ENCODE results near the gene SH3PXD2A. TPM values are rescaled to one million over a fixed set of nuclear protein-coding genes. Genes with fewer than 3 reads are reported as not detected.
"Not testable (repeated sequence)": the region's sequence is repeated elsewhere in the genome, so short reads cannot be mapped to it uniquely, and the experiment has no call there.

The SH3PXD2A gene
- total RNA-seq, 2 experiments from 2014 or later, result 7.8 to 8.5 TPM

DNA sequence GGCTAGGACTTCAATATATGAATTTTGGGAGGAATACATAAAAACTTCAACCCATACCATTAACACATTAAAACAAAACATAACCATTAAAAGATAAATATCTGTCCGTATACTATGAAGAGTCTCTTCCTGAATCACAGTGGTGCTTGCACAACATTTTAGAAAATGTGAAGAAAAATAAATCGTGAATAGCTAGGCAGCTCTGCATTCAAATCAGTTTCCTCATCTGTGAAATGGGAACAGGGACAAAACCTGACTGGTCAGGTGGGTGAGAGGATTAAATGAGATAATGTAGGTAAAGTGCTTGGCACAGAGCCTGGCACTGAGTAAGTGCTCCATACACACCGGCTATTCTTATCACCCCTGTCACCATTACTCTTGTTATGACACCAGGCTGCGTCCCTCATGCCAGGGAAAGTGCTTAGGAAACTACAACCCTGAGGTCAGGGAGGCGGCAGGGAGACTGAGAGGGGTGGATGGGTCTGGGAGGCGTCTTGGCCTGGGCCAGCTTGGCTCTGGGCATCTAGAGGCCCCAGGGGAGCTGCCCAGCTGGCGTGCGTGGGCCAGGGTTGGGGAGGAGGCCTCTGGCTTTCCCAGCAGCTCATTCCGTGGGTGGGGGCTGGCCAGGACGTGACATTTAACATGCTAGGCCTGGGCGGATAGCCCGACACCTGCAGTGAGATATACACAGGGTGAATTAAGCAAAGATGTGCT lies 78.3 kb downstream of the SH3PXD2A start:
- Mint-ChIP-seq H3K9me3 (no peaks in the 10 kb centered on the region), H3K27me3 (ENCODE audit: low read depth) (no peaks in the 10 kb centered on the region), H3K27ac (no peak overlapping the region), H3K4me1 (ENCODE audit: low read depth) (peaks cover 7% of the 10 kb centered on the region), H3K4me3 (no peak overlapping the region), H3K36me3 (ENCODE audit: low read depth) (no peaks in the 10 kb centered on the region)
- DNase-seq, result no peak
- CTCF ChIA-PET, result interaction anchor here (0.7 kb wide), 1 partner anchor 64 kb away, joined by 6 read pairs; no protein-coding TSS in a partner anchor
- intact Hi-C loops (cut with micrococcal nuclease), result no loop called here

- no peak for DNase-seq
- no peak overlapping the region for H3K4me3 Mint-ChIP-seq
- no peaks in the 10 kb centered on the region for H3K9me3 Mint-ChIP-seq
- H3K27me3 Mint-ChIP-seq (ENCODE audit: low read depth), result no peaks in the 10 kb centered on the region
- H3K36me3 Mint-ChIP-seq (ENCODE audit: low read depth), result no peaks in the 10 kb centered on the region
- H3K27ac Mint-ChIP-seq, result no peak overlapping the region
- intact Hi-C loops (cut with micrococcal nuclease), result no loop called here
- CTCF ChIA-PET, result interaction anchor here (0.8 to 1.4 kb wide), 2 partner anchors 22 to 63 kb away, joined by 3 read pairs; no protein-coding TSS in a partner anchor
- H3K4me1 Mint-ChIP-seq (ENCODE audit: low read depth), result peaks cover 10% of the 10 kb centered on the region
Measured at GRCh38 chr10:103775776-103776175, 79.6 kb downstream of the SH3PXD2A start.

DNA sequence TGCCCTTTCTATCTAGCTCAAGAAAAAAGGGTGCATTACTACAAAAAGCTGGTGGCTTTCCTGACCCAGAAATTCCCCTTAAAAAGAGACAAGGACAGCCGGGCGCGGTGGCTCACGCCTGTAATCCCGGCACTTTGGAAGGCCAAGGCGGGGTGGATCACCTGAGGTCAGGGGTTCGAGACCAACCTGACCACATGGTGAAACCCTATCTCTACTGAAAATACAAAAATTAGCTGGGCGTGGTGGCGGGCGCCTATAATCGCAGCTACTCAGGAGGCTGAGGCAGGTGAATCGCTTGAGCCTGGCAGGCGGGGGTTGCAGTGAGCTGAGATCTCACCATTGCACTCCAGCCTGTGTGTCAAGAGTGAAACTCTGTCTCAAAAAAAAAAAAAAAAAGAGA lies 82.5 kb downstream of the SH3PXD2A start:
- intact Hi-C loops (cut with micrococcal nuclease); H3K36me3 Mint-ChIP-seq (ENCODE audit: low read depth); DNase-seq; H3K9me3 Mint-ChIP-seq; H3K27me3 Mint-ChIP-seq (ENCODE audit: low read depth): not testable (repeated sequence)
- Mint-ChIP-seq H3K4me1 (ENCODE audit: low read depth) (peaks cover 24% of the 10 kb centered on the region), H3K27ac (peak overlapping the region; percentile 84), H3K4me3 (peak overlapping the region; percentile 88)
- CTCF ChIA-PET, result interaction anchor here (0.6 to 2.4 kb wide), 7 partner anchors 9 to 181 kb away, joined by 3 to 13 read pairs (median 4); no protein-coding TSS in a partner anchor

DNA sequence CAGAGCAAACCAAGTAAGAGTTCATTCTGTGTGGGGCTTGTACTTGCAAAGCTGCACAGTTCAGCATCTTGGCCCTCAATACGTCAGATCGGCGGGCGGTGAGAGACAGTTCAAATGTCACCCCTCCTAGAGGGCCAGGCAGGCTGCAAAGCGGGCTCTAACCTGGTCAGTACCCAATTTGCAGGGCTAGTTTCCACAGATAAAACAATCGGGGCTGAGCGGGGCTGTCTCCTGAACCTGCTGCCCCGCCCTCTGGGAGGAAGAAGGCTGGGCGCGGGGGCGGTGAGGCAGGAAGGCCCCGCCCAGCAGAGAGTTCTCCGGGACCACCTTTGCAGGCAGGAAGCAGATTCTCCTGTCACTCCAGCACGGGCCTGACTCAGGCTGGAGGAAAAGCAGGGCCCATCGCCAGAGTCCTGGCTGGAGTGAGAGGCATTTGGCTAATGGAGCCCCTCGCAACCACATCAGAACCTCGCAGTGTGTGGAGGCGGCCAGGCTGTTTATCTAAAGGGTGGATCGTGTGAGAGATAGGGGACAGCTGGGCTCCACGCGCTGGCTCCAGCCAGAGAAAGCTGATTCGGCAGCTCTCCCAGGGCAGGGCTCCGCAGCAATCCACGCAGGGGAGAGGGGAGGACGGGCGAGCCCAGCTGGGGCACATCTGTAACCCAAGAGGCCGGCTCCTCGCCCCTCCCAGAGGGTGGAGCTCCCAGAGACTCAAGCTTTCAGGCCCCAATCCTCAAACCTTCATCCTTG lies 83.1 kb downstream of the SH3PXD2A start:
- Mint-ChIP-seq H3K27ac (peak overlapping the region; percentile 84), H3K4me3 (peak overlapping the region; percentile 88), H3K27me3 (ENCODE audit: low read depth) (no peaks in the 10 kb centered on the region), H3K36me3 (ENCODE audit: low read depth) (no peaks in the 10 kb centered on the region), H3K4me1 (ENCODE audit: low read depth) (peaks cover 24% of the 10 kb centered on the region), H3K9me3 (no peaks in the 10 kb centered on the region)
- CTCF ChIA-PET, result interaction anchor here (0.5 to 2.4 kb wide), 7 partner anchors 10 to 67 kb away, joined by 3 to 13 read pairs (median 4); no protein-coding TSS in a partner anchor
- intact Hi-C loops (cut with micrococcal nuclease), result no loop called here
- DNase-seq, result peak; percentile 74

DNA sequence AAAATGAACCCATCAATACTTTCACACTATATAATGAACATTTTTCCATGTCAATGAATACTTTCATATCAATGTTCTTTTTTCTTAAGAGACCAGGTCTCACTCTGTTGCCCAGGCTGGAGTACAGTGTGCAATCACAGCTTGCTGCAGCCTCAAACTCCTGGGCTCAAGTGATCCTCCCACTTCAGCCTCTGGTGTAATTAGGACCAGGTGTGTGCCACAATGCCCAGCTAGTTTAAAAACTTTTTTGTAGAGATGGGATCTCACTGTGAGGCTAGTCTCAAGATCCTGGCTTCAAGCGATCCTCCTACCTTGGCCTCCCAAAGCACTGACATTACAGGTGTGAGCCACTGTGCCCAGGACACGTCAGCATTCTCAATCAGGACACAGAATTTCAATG lies 85.2 kb downstream of the SH3PXD2A start:
- intact Hi-C loops (cut with micrococcal nuclease), result no loop called here

GRCh38 chr10:103769176-103769575 lies 86.2 kb downstream of the SH3PXD2A start:
- Mint-ChIP-seq H3K27ac (no peak overlapping the region), H3K36me3 (ENCODE audit: low read depth) (no peaks in the 10 kb centered on the region), H3K9me3 (no peaks in the 10 kb centered on the region), H3K4me3 (no peak overlapping the region), H3K27me3 (ENCODE audit: low read depth) (no peaks in the 10 kb centered on the region), H3K4me1 (ENCODE audit: low read depth) (peaks cover 52% of the 10 kb centered on the region)
- intact Hi-C loops (cut with micrococcal nuclease), result no loop called here
- DNase-seq, result no peak
- CTCF ChIA-PET, result interaction anchor here (0.6 kb wide), 1 partner anchor 18 kb away, joined by 3 read pairs; no protein-coding TSS in a partner anchor

More for the DNA sequence above, 85.2 kb downstream of the SH3PXD2A start:
- CTCF ChIA-PET, result no interaction called here
- Mint-ChIP-seq H3K4me1 (ENCODE audit: low read depth) (peaks cover 43% of the 10 kb centered on the region), H3K9me3 (no peaks in the 10 kb centered on the region), H3K27me3 (ENCODE audit: low read depth) (no peaks in the 10 kb centered on the region), H3K4me3 (no peak overlapping the region), H3K27ac (no peak overlapping the region), H3K36me3 (ENCODE audit: low read depth) (no peaks in the 10 kb centered on the region)
- DNase-seq, result no peak

GRCh38 chr10:103768345-103768744 lies 87.0 kb downstream of the SH3PXD2A start:
- Mint-ChIP-seq H3K9me3 (no peaks in the 10 kb centered on the region), H3K27me3 (ENCODE audit: low read depth) (no peaks in the 10 kb centered on the region), H3K4me3 (no peak overlapping the region), H3K4me1 (ENCODE audit: low read depth) (peaks cover 60% of the 10 kb centered on the region), H3K27ac (no peak overlapping the region), H3K36me3 (ENCODE audit: low read depth) (no peaks in the 10 kb centered on the region)
- DNase-seq, result no peak
- CTCF ChIA-PET, result interaction anchor here (0.5 to 0.6 kb wide), 2 partner anchors 17 to 116 kb away, joined by 3 read pairs; no protein-coding TSS in a partner anchor
- intact Hi-C loops (cut with micrococcal nuclease), result no loop called here

GRCh38 chr10:103767756-103768155 lies 87.6 kb downstream of the SH3PXD2A start:
- CTCF ChIA-PET, result no interaction called here
- Mint-ChIP-seq H3K36me3 (ENCODE audit: low read depth) (no peaks in the 10 kb centered on the region), H3K4me3 (no peak overlapping the region), H3K27me3 (ENCODE audit: low read depth) (no peaks in the 10 kb centered on the region), H3K4me1 (ENCODE audit: low read depth) (peaks cover 66% of the 10 kb centered on the region), H3K27ac (no peak overlapping the region), H3K9me3 (no peaks in the 10 kb centered on the region)
- DNase-seq, result no peak
- intact Hi-C loops (cut with micrococcal nuclease), result no loop called here

DNA sequence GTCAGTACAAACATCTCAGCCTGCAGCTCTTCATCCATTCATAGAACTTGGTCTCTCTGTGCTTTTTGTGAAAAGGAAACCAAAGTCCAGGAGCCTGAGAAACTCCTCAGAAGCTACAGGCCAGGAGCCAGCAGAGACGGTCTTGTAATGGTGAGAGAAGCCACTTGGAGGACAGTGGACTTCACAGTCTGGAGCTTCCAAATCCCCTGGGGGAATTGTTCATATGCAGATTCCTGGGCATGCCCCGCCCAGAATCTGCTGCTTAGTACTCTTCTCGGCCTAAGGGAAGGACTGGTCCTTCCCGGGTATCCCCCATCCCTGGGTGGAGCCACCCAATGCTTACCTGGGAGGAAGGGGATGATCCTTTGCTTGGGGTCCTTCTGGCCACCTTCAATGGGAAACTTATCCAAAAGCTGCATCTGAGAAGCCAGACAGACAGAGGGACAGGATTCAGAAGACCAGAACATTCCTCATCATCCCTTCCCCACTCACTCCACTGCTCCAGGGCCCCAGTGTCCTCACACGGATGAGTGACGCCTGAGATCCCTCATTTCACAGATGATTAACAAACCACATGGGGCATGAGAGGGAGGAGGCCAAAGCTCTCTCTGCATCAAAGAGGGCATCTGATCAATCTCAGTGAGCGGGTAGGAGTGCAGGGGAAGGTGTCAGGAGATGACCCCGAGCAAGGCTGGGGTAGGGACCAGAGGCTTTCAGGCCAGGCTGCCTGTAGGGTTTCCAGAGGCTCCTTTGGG lies 88.4 kb downstream of the SH3PXD2A start:
- Mint-ChIP-seq H3K27ac (no peak overlapping the region), H3K4me3 (no peak overlapping the region), H3K4me1 (ENCODE audit: low read depth) (peaks cover 61% of the 10 kb centered on the region), H3K27me3 (ENCODE audit: low read depth) (no peaks in the 10 kb centered on the region), H3K9me3 (no peaks in the 10 kb centered on the region), H3K36me3 (ENCODE audit: low read depth) (no peaks in the 10 kb centered on the region)
- intact Hi-C loops (cut with micrococcal nuclease), result no loop called here
- DNase-seq, result no peak
- CTCF ChIA-PET, result interaction anchor here (0.5 to 5.6 kb wide), 4 partner anchors 14 to 90 kb away, joined by 3 to 54 read pairs (median 6); no protein-coding TSS in a partner anchor

- Mint-ChIP-seq H3K4me3 (no peak overlapping the region), H3K9me3 (no peaks in the 10 kb centered on the region), H3K27ac (peak overlapping the region; percentile 56), H3K27me3 (ENCODE audit: low read depth) (no peaks in the 10 kb centered on the region), H3K36me3 (ENCODE audit: low read depth) (no peaks in the 10 kb centered on the region), H3K4me1 (ENCODE audit: low read depth) (peaks cover 57% of the 10 kb centered on the region)
- CTCF ChIA-PET, result interaction anchor here (0.6 to 5.6 kb wide), 5 partner anchors 13 to 91 kb away, joined by 3 to 54 read pairs (median 7); no protein-coding TSS in a partner anchor
- DNase-seq, result peak; percentile 87
- intact Hi-C loops (cut with micrococcal nuclease), result no loop called here
Measured at GRCh38 chr10:103765981-103766380, 89.4 kb downstream of the SH3PXD2A start.

DNA sequence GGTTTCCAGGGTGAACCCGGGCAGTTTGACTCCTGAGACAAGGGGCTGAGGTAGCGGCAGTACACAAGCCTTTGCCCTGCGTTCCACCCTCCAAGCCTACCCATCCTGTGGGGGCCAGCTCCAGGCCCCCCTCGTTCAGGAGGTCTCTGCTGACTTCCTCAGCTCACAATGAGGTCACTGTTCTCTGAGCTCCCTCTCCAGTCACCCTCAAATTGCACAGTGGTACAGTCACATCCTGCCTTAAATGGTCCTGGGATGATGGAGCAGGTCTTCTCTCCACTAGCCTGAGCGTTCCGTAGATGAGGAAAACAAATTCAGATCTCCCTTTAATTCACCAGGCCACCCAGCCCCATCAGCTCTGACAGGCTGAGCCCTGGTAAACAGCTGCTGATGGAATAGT lies 90.2 kb downstream of the SH3PXD2A start:
- no peaks in the 10 kb centered on the region for H3K36me3 Mint-ChIP-seq (ENCODE audit: low read depth)
- H3K4me1 Mint-ChIP-seq (ENCODE audit: low read depth), result peaks cover 57% of the 10 kb centered on the region
- no peaks in the 10 kb centered on the region for H3K27me3 Mint-ChIP-seq (ENCODE audit: low read depth)
- intact Hi-C loops (cut with micrococcal nuclease), result no loop called here
- H3K9me3 Mint-ChIP-seq, result no peaks in the 10 kb centered on the region
- CTCF ChIA-PET, result interaction anchor here (1.5 to 5.6 kb wide), 5 partner anchors 12 to 90 kb away, joined by 4 to 54 read pairs (median 7); no protein-coding TSS in a partner anchor
- H3K27ac Mint-ChIP-seq, result no peak overlapping the region
- no peak overlapping the region for H3K4me3 Mint-ChIP-seq
- peak; percentile 29 for DNase-seq

All from activated naive CD4-positive, alpha-beta T cell treated with anti-CD3 and anti-CD28 coated beads for 36 hours (primary cell).